Choroid plexus epithelial cell (primary cell): ENCODE measurements around the gene MTM1.
A peak's percentile ranks its signal among the peaks of the same experiment; 100 is the strongest.

Source experiments
- DNase-seq: peaks from one replicate; pipeline ENCODE4 v3.0.0-alpha.2; 2010; ENCODE audit warnings: low read depth
- H3K4me3 ChIP-seq: 2 replicates; pipeline ENCODE4 v1.5.1; 2011; ENCODE audit warnings: low read depth, mild to moderate bottlenecking, control low read depth, low read length, moderate library complexity
- TF ChIP-seq, protein P1 (sequence below): conservative IDR thresholded peaks from 2 replicates; pipeline ENCODE4 v1.5.1; 2011; ENCODE audit warnings: low read depth, mild to moderate bottlenecking, control low read depth, inconsistent platforms, low read length, moderate library complexity

The MTM1 gene

GRCh38 chrX:150635952-150636351, 67.5 kb downstream of the MTM1 start:
- DNase-seq: peak; percentile 70
- TF ChIP-seq, protein P1, sequence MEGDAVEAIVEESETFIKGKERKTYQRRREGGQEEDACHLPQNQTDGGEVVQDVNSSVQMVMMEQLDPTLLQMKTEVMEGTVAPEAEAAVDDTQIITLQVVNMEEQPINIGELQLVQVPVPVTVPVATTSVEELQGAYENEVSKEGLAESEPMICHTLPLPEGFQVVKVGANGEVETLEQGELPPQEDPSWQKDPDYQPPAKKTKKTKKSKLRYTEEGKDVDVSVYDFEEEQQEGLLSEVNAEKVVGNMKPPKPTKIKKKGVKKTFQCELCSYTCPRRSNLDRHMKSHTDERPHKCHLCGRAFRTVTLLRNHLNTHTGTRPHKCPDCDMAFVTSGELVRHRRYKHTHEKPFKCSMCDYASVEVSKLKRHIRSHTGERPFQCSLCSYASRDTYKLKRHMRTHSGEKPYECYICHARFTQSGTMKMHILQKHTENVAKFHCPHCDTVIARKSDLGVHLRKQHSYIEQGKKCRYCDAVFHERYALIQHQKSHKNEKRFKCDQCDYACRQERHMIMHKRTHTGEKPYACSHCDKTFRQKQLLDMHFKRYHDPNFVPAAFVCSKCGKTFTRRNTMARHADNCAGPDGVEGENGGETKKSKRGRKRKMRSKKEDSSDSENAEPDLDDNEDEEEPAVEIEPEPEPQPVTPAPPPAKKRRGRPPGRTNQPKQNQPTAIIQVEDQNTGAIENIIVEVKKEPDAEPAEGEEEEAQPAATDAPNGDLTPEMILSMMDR: no peak
- H3K4me3 ChIP-seq: no peak overlapping the region

GRCh38 chrX:150642423-150642822, 74.0 kb downstream of the MTM1 start:
- H3K4me3 ChIP-seq: no peak overlapping the region
- DNase-seq: no peak
- TF ChIP-seq, protein P1: no peak

DNA sequence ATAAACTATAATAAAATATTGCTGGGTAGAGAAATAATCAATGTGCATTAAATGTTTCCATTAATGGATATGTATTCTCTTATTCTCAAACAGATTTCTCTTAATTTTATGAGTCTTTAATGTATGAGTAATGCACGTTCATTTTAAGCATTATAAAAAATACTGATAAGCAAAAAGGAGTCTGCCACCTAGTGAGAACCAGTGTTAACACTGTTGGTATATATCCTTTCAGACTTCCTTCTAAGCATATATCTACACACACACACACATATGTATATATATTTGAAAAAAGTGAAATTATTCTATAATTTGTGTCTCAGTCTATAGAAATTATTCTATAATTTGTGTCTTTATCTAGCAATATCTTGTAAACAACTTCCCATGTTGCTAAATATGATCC, 74.8 kb downstream of the MTM1 start:
- DNase-seq: peak; percentile 47
- TF ChIP-seq, protein P1: peak; percentile 37
- H3K4me3 ChIP-seq: no peak overlapping the region

GRCh38 chrX:150643958-150644357, 75.5 kb downstream of the MTM1 start:
- no peak for DNase-seq
- TF ChIP-seq, protein P1: no peak
- H3K4me3 ChIP-seq: no peak overlapping the region

DNA sequence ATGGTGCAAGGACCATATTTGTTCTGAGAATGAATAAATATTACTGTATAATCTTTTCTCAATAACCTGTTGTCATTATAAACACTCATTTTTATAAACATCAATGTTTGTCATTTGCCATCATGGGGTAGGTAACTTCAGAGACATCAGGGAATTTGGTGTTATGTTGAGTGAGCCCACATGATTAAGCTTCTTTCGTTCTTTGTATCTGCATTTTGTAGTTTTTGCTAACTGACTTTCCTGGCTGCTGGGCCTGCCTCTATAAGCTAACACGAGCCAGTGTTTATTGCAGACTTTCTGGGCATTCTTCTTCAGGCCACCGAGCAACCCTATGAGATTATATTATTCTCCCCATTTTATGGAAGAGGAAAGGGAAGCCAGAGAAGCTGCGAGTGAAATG, 76.0 kb downstream of the MTM1 start:
- no peak overlapping the region for H3K4me3 ChIP-seq
- DNase-seq: no peak
- TF ChIP-seq, protein P1: no peak

GRCh38 chrX:150647331-150647730, 78.9 kb downstream of the MTM1 start:
- TF ChIP-seq, protein P1: no peak
- no peak overlapping the region for H3K4me3 ChIP-seq
- DNase-seq: no peak

DNA sequence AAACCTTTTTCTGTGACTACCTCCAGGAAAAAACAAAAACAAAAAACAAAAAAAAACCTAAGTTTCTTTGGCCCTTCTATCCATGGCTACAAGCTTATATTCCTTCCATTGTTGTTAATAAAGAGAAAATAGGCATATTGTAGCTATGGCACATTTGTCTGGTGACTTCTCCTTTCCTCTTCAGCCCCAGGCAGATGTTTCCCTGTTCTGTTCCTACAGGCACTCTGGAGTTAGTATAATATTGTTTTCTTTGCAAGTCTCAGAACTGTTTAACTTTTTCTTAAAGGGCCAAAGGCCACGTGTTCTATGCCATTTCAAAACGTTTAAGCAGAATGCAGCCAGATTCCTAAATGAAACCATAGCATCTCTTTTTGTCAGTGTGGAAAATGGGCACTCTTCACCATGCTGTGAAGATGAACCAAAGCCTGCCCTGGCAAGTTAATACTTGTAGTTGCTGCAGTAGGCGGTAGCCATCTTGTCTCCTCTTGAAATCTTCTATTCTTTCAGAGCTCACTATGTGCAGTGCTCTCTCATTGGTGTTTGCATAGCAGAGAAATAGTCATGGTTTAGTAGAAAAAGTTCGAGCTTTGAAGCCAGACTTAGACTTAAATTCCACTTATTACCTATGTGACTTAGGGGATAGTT, 80.0 kb downstream of the MTM1 start:
- peak; percentile 6 for DNase-seq
- no peak overlapping the region for H3K4me3 ChIP-seq
- TF ChIP-seq, protein P1: no peak
